IMR-90 (cell line): ENCODE data around the gene NEURL1. TPM values are rescaled to one million over a fixed set of nuclear protein-coding genes. Genes with fewer than 3 reads are reported as not detected.

Experiments
- ATAC-seq: fragments of 200-7000 bp; cut with Tn5 transposase; 2 replicates; pipeline ENCODE4 v1.9.1; 2020; ENCODE audit warnings: low read depth, mild to moderate bottlenecking, moderate library complexity
- BruUV-seq: library from RNA; stranded (reverse); fragments of 400-500 nt; replicated peaks from 2 replicates; lab custom pipeline; 2021; lab: Mats Ljungman, UMichigan
- CTCF ChIA-PET: fragments of 300-600 bp; formaldehyde crosslinking; extraction: SDS; loops from one replicate; lab custom pipeline; 2021; ENCODE audit warnings: antibody characterized with exemption; lab: Yijun Ruan, JAX
- POLR2A ChIA-PET: fragments of 300-600 bp; sonication (Branson Sonifier 250); formaldehyde crosslinking; loops from one replicate; lab custom pipeline; 2022; ENCODE audit warnings: antibody characterized with exemption; ENCODE audit not compliant: unreplicated experiment; lab: Charles Lee
- DNase-seq: peaks from one replicate; pipeline ENCODE4 v3.0.0; 2013
- H2AFZ ChIP-seq: replicated peaks from 2 replicates; pipeline ENCODE3; 2013; ENCODE audit warnings: low read length, mild to moderate bottlenecking; ENCODE audit not compliant: poor library complexity
- H2AK5ac ChIP-seq: 2 replicates; pipeline ENCODE4 v1.6.1; 2013; ENCODE audit warnings: low read depth, low read length, inconsistent platforms
- H2AK9ac ChIP-seq: replicated peaks from 2 replicates; pipeline ENCODE3; 2013; ENCODE audit warnings: mild to moderate bottlenecking, low read depth, low read length, moderate library complexity; ENCODE audit not compliant: poor library complexity
- H2BK120ac ChIP-seq: 2 replicates; pipeline ENCODE4 v1.6.1; 2013; ENCODE audit warnings: low read depth, low read length, inconsistent platforms
- H2BK15ac ChIP-seq: 3 replicates; pipeline ENCODE4 v1.6.1; 2013; ENCODE audit warnings: low read depth, low read length, inconsistent platforms
- H2BK20ac ChIP-seq: 2 replicates; pipeline ENCODE4 v1.6.1; 2013; ENCODE audit warnings: low read depth, mild to moderate bottlenecking, inconsistent platforms, low read length, moderate library complexity
- H2BK5ac ChIP-seq: 2 replicates; pipeline ENCODE4 v1.6.1; 2013; ENCODE audit warnings: mild to moderate bottlenecking, low read depth, low read length, inconsistent platforms; ENCODE audit not compliant: poor library complexity, severe bottlenecking
- H3K14ac ChIP-seq: replicated peaks from 2 replicates; pipeline ENCODE4 v1.6.1; 2013; ENCODE audit warnings: low read depth, low read length, inconsistent platforms
- H3K18ac ChIP-seq: 2 replicates; pipeline ENCODE4 v1.6.1; 2013; ENCODE audit warnings: low read depth, low read length, control low read depth
- H3K23ac ChIP-seq: 2 replicates; pipeline ENCODE4 v1.6.1; 2013; ENCODE audit warnings: low read depth, low read length, inconsistent platforms
- H3K27ac ChIP-seq: 2 replicates; pipeline ENCODE4 v1.5.1; 2013; ENCODE audit warnings: mild to moderate bottlenecking, control low read depth, low read length; ENCODE audit not compliant: insufficient read depth
- H3K27me3 ChIP-seq: 2 replicates; pipeline ENCODE4 v1.6.1; 2013; ENCODE audit warnings: low read length; ENCODE audit not compliant: control insufficient read depth, insufficient read depth
- H3K36me3 ChIP-seq: 2 replicates; pipeline ENCODE4 v1.6.1; 2013; ENCODE audit warnings: low read length, mixed read lengths; ENCODE audit not compliant: control insufficient read depth, insufficient read depth
- H3K4ac ChIP-seq: 2 replicates; pipeline ENCODE4 v1.6.1; 2013; ENCODE audit warnings: low read depth, low read length, inconsistent platforms
- H3K4me1 ChIP-seq: 2 replicates; pipeline ENCODE4 v1.6.1; 2013; ENCODE audit warnings: low read length, mixed read lengths; ENCODE audit not compliant: control insufficient read depth, insufficient read depth
- H3K4me2 ChIP-seq: 2 replicates; pipeline ENCODE4 v1.6.1; 2013; ENCODE audit warnings: low read depth, mild to moderate bottlenecking, control low read depth, low read length, moderate library complexity
- H3K4me3 ChIP-seq: 2 replicates; pipeline ENCODE4 v1.5.1; 2013; ENCODE audit warnings: low read depth, mild to moderate bottlenecking, control low read depth, low read length, moderate library complexity; ENCODE audit not compliant: insufficient read depth
- H3K56ac ChIP-seq: 2 replicates; pipeline ENCODE4 v1.6.1; 2013; ENCODE audit warnings: low read length, inconsistent platforms; ENCODE audit not compliant: insufficient read depth; ENCODE audit errors: extremely low read depth
- H3K79me1 ChIP-seq, 2 experiments: 2 replicates each; pipeline ENCODE4 v1.6.1; 2013; ENCODE audit warnings: low read length in 2 of 2, inconsistent platforms in 1 of 2, low read depth in 1 of 2
- H3K9ac ChIP-seq: 2 replicates; pipeline ENCODE4 v1.6.1; 2013; ENCODE audit warnings: low read depth, low read length, control low read depth
- H3K9me1 ChIP-seq: 2 replicates; pipeline ENCODE4 v1.6.1; 2013; ENCODE audit warnings: low read length, inconsistent platforms; ENCODE audit not compliant: insufficient read depth
- H3K9me3 ChIP-seq: 2 replicates; pipeline ENCODE4 v1.6.1; 2013; ENCODE audit warnings: low read length; ENCODE audit not compliant: control insufficient read depth, insufficient read depth
- H4K20me1 ChIP-seq: 2 replicates; pipeline ENCODE4 v1.6.1; 2013; ENCODE audit warnings: low read length, inconsistent platforms; ENCODE audit not compliant: insufficient read depth
- H4K5ac ChIP-seq: 2 replicates; pipeline ENCODE4 v1.6.1; 2013; ENCODE audit warnings: mild to moderate bottlenecking, low read depth, low read length, control low read depth
- H4K8ac ChIP-seq, 2 experiments: 2 replicates each; pipeline ENCODE4 v1.6.1; 2013; ENCODE audit warnings: low read depth in 2 of 2, low read length in 2 of 2, control low read depth in 1 of 2, inconsistent platforms in 1 of 2
- H4K91ac ChIP-seq: 2 replicates; pipeline ENCODE4 v1.6.1; 2013; ENCODE audit warnings: low read depth, low read length, inconsistent platforms; ENCODE audit not compliant: insufficient read depth
- BHLHE40 ChIP-seq: fragments of 150-350 bp; IDR thresholded peaks from 2 replicates; pipeline ENCODE4 v1.6.1; 2016; ENCODE audit warnings: mild to moderate bottlenecking, low read depth, low read length
- CEBPB ChIP-seq: IDR thresholded peaks from 2 replicates; pipeline ENCODE4 v1.6.1; 2012; ENCODE audit warnings: low read depth, low read length, improper control_type of control experiment
- CHD1 ChIP-seq: IDR thresholded peaks from 2 replicates; pipeline ENCODE4 v1.6.1; 2012; ENCODE audit warnings: low read depth, low read length, improper control_type of control experiment
- CTCF ChIP-seq: conservative IDR thresholded peaks from 2 replicates; pipeline ENCODE4 v1.5.1; 2012; ENCODE audit warnings: mild to moderate bottlenecking, low read depth, low read length, improper control_type of control experiment
- ELK1 ChIP-seq: fragments of 150-350 bp; IDR thresholded peaks from 2 replicates; pipeline ENCODE4 v1.6.1; 2016; ENCODE audit warnings: low read depth, mild to moderate bottlenecking, low read length, moderate library complexity, borderline replicate concordance
- FOS ChIP-seq: fragments of 150-350 bp; IDR thresholded peaks from 2 replicates; pipeline ENCODE4 v1.6.1; 2016; ENCODE audit warnings: low read depth, low read length
- MAFK ChIP-seq: IDR thresholded peaks from 2 replicates; pipeline ENCODE4 v1.6.1; 2012; ENCODE audit warnings: low read depth, low read length, improper control_type of control experiment
- MAZ ChIP-seq: IDR thresholded peaks from 2 replicates; pipeline ENCODE4 v1.6.1; 2012; ENCODE audit warnings: low read depth, mild to moderate bottlenecking, low read length, improper control_type of control experiment, moderate library complexity, borderline replicate concordance
- MXI1 ChIP-seq: IDR thresholded peaks from 2 replicates; pipeline ENCODE4 v1.6.1; 2012; ENCODE audit warnings: low read depth, mild to moderate bottlenecking, low read length, moderate library complexity, borderline replicate concordance
- NFE2L2 ChIP-seq: fragments of 150-350 bp; IDR thresholded peaks from 2 replicates; pipeline ENCODE4 v1.6.1; 2016; ENCODE audit warnings: low read depth, mild to moderate bottlenecking, low read length
- POLR2A ChIP-seq: IDR thresholded peaks from 2 replicates; pipeline ENCODE4 v1.6.1; 2012; ENCODE audit warnings: mild to moderate bottlenecking, low read depth, low read length
- RAD21 ChIP-seq: IDR thresholded peaks from 2 replicates; pipeline ENCODE4 v1.6.1; 2012; ENCODE audit warnings: low read length, improper control_type of control experiment
- RCOR1 ChIP-seq: IDR thresholded peaks from 2 replicates; pipeline ENCODE4 v1.6.1; 2012; ENCODE audit warnings: mild to moderate bottlenecking, low read length, improper control_type of control experiment; ENCODE audit not compliant: insufficient replicate concordance
- RFX5 ChIP-seq: IDR thresholded peaks from 2 replicates; pipeline ENCODE4 v1.8.0; 2012; ENCODE audit warnings: low read depth, mild to moderate bottlenecking, low read length, moderate library complexity
- USF2 ChIP-seq: fragments of 150-350 bp; IDR thresholded peaks from 2 replicates; pipeline ENCODE4 v1.6.1; 2017; ENCODE audit warnings: mild to moderate bottlenecking, antibody characterized with exemption, low read length, low read depth
- WGBS, 2 experiments: methylation state at CpG; one replicate each; pipeline versions ENCODE4 v1.1.5 to v1.1.7; 2013; ENCODE audit warnings: missing lambda C conversion rate in 2 of 2; ENCODE audit not compliant: insufficient read length in 1 of 2; ENCODE audit errors: extremely low coverage in 2 of 2; 5-methylcytosine and 5-hydroxymethylcytosine counted together
- dilution Hi-C: fragments of 300-500 bp; cut with HindIII; formaldehyde crosslinking; loops from one replicate; pipeline ENCODE4 v1.14.3; 2018; ENCODE audit warnings: low sequenced_read_pairs; ENCODE audit not compliant: unreplicated experiment
- in situ Hi-C: fragments of 300-500 bp; cut with MboI; formaldehyde crosslinking; loops from 3 replicates; pipeline ENCODE4 v1.14.3; 2019; ENCODE audit warnings: low sequenced_read_pairs, inconsistent platforms, mixed read lengths
- intact Hi-C: fragments of 100-400 bp; cut with micrococcal nuclease; formaldehyde crosslinking; loops from 2 replicates; pipeline ENCODE4 v1.10.0; 2022
- polyA plus RNA-seq, 3 experiments: library from polyadenylated mRNA; depleted of rRNA; stranded (reverse); fragments of >200 nt; gene quantifications; 2 replicates each; pipeline ENCODE4 v1.2.3, GENCODE V29; 2012; ENCODE audit warnings: low replicate concordance in 1 of 3
- total RNA-seq: library from RNA; depleted of rRNA; stranded (reverse); fragments of >200 nt; gene quantifications from 2 replicates; pipeline ENCODE4 v1.2.3, GENCODE V29; 2012

NEURL1 gene
- total and polyA plus RNA-seq, 2 of the 4 experiments (the other 2 are of a cell fraction) = 0.36 to 0.82 TPM

GRCh38 chr10:103495321-103495720 lies 1.8 kb downstream of the NEURL1 start:
- in situ Hi-C loops (loop anchor here (10.0 kb wide), 1 partner anchor 189 kb away; no protein-coding TSS in a partner anchor), intact Hi-C loops (no loop called here), dilution Hi-C loops (no loop called here)
- Histone ChIP-seq H3K27me3 (peaks cover 74% of the 10 kb centered on the region), H3K9me3 (no peaks in the 10 kb centered on the region), H3K18ac (no peak overlapping the region), H2AK5ac (no peak overlapping the region), H2BK120ac (no peak overlapping the region), H4K8ac (no peak overlapping the region), H3K56ac (no peak overlapping the region), H4K20me1 (peaks cover 16% of the 10 kb centered on the region; the same call in 1 of the 2 replicates), H3K27ac (no peak overlapping the region), H3K4ac (no peak overlapping the region), H2BK15ac (no peak overlapping the region), H2BK20ac (no peak overlapping the region), H3K4me1 (peaks cover 19% of the 10 kb centered on the region), H3K36me3 (no peaks in the 10 kb centered on the region), H2AFZ (no peak overlapping the region), H3K79me1 (no peaks in the 10 kb centered on the region), H3K4me3 (no peak overlapping the region), H3K23ac (no peak overlapping the region), H3K9ac (no peak overlapping the region), H3K4me2 (no peak overlapping the region), H3K14ac (no peak overlapping the region), H2AK9ac (no peak overlapping the region), H2BK5ac (no peak overlapping the region), H4K91ac (no peak overlapping the region), H4K5ac (no peak overlapping the region), H3K9me1 (peaks cover 9% of the 10 kb centered on the region; the same call in 1 of the 2 replicates)
- ATAC-seq (no peak), DNase-seq (no peak)
- ChIA-PET POLR2A (no interaction called here), CTCF (interaction anchor here (1.2 kb wide), 1 partner anchor 12 kb away, joined by 3 read pairs; no protein-coding TSS in a partner anchor)
- TF ChIP-seq FOS (no peak), ELK1 (no peak), MXI1 (no peak), RCOR1 (no peak), BHLHE40 (no peak), CEBPB (no peak), USF2 (no peak), POLR2A (no peak), MAZ (no peak), CTCF (no peak), NFE2L2 (no peak), RFX5 (no peak), RAD21 (no peak), MAFK (no peak), CHD1 (no peak)
- BruUV-seq = no TSS peak
- WGBS, 2 experiments = no CpG with 5 or more reads among the region's 3 CpGs
